ENCODE measurements around the gene HERC4.

HERC4 gene

DNA sequence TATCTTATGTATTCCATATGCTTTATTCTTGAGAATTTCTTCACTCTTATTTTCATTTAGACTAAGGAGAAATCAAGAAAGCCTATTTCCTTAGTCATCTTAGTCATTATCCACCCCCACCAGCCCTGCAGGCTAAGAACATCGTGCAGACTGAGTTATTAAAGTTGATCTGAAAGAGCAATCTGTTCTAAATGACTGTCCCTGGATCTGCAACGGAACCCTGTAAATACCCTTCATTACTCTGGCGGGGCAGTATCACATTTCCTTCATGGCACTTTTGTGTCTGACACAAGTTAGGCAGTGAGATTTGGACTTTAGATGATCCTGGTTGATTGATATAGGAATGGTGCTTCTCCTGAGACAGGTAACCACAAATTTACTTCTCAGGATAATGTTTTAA, 30.7 kb upstream of the HERC4 start:
- Mint-ChIP-seq H3K4me1 (no peaks in the 10 kb centered on the region), H3K4me3 (no peak overlapping the region), H3K27me3 (peaks cover 0 to 5% of the 10 kb centered on the region in 2 donors), H3K36me3 (no peaks in the 10 kb centered on the region), H3K27ac (no peak overlapping the region), H3K9me3 (no peaks in the 10 kb centered on the region)
- DNase-seq (no peak), ATAC-seq (replicated peaks) (no peak)

DNA sequence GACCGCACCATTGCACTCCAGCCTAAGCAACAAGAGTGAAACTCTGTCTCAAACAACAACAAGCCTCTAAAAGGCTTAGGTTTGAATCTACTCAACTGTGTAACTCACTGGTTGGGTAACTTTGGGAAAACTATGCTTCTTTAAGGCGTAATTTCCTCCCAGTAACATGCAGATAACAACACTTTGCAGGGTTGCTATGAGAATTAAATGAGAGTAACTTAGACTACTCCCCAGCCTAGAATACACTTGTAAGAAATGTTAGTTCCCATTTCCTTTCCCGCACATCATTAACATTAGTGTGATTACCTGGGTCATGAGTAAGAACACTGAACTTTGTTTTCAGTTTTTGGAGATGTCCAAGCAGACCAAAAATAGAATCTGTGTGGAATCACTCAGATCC, 28.8 kb upstream of the HERC4 start:
- no peaks in the 10 kb centered on the region for H3K36me3 Mint-ChIP-seq
- H3K4me1 Mint-ChIP-seq = no peaks in the 10 kb centered on the region
- H3K4me3 Mint-ChIP-seq = no peak overlapping the region
- no peak for ATAC-seq (replicated peaks)
- no peak for DNase-seq
- H3K27me3 Mint-ChIP-seq = no peaks in the 10 kb centered on the region
- H3K9me3 Mint-ChIP-seq = no peaks in the 10 kb centered on the region
- H3K27ac Mint-ChIP-seq = no peak overlapping the region

GRCh38 chr10:68103261-68103878, 28.3 kb upstream of the HERC4 start:
- no peak for DNase-seq
- Mint-ChIP-seq H3K4me3 (no peak overlapping the region), H3K27ac (no peak overlapping the region), H3K4me1 (no peaks in the 10 kb centered on the region), H3K36me3 (no peaks in the 10 kb centered on the region), H3K9me3 (no peaks in the 10 kb centered on the region), H3K27me3 (no peaks in the 10 kb centered on the region)
- ATAC-seq (replicated peaks) = no peak

GRCh38 chr10:68101066-68101465, 26.0 kb upstream of the HERC4 start:
- no peak overlapping the region for H3K27ac Mint-ChIP-seq
- no peaks in the 10 kb centered on the region for H3K27me3 Mint-ChIP-seq
- H3K9me3 Mint-ChIP-seq = no peaks in the 10 kb centered on the region
- ATAC-seq (replicated peaks) (no peak), DNase-seq (no peak)
- H3K4me1 Mint-ChIP-seq = no peaks in the 10 kb centered on the region
- H3K4me3 Mint-ChIP-seq = no peak overlapping the region
- H3K36me3 Mint-ChIP-seq = no peaks in the 10 kb centered on the region

DNA sequence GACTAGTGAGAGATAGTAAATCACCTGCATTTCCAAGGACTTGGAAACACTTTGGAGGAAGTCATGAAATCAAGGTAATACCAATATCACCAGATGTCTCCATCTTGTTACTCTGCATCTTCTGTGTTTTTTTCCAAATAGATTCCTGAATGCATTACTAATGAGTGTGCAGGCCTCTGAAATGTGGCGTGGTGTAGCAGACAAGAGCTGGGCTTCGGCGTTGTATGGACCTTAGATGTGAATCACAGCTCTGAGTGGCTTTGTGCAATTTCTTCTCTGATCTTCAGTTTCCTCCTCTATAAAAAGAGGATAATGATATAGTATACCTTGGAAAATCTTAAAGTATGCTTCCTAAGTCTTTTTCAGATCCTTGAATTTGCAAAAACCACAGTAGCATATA, 24.7 kb upstream of the HERC4 start:
- H3K4me1 Mint-ChIP-seq = no peaks in the 10 kb centered on the region
- no peaks in the 10 kb centered on the region for H3K27me3 Mint-ChIP-seq
- H3K27ac Mint-ChIP-seq = no peak overlapping the region
- H3K36me3 Mint-ChIP-seq = no peaks in the 10 kb centered on the region
- DNase-seq (no peak), ATAC-seq (replicated peaks) (no peak)
- no peaks in the 10 kb centered on the region for H3K9me3 Mint-ChIP-seq
- H3K4me3 Mint-ChIP-seq = no peak overlapping the region

GRCh38 chr10:68096913-68097516, 21.9 kb upstream of the HERC4 start:
- H3K27ac Mint-ChIP-seq = no peak overlapping the region
- no peaks in the 10 kb centered on the region for H3K27me3 Mint-ChIP-seq
- DNase-seq (no peak), ATAC-seq (replicated peaks) (no peak)
- no peaks in the 10 kb centered on the region for H3K9me3 Mint-ChIP-seq
- H3K4me1 Mint-ChIP-seq = no peaks in the 10 kb centered on the region
- no peaks in the 10 kb centered on the region for H3K36me3 Mint-ChIP-seq
- H3K4me3 Mint-ChIP-seq = no peak overlapping the region

GRCh38 chr10:68095153-68095552, 20.1 kb upstream of the HERC4 start:
- no peaks in the 10 kb centered on the region for H3K36me3 Mint-ChIP-seq
- no peak overlapping the region for H3K4me3 Mint-ChIP-seq
- no peak overlapping the region for H3K27ac Mint-ChIP-seq
- ATAC-seq (replicated peaks) = no peak
- no peaks in the 10 kb centered on the region for H3K27me3 Mint-ChIP-seq
- DNase-seq = no peak
- H3K4me1 Mint-ChIP-seq = no peaks in the 10 kb centered on the region
- no peaks in the 10 kb centered on the region for H3K9me3 Mint-ChIP-seq

- no peaks in the 10 kb centered on the region for H3K4me1 Mint-ChIP-seq
- H3K27ac Mint-ChIP-seq = no peak overlapping the region
- DNase-seq (no peak), ATAC-seq (replicated peaks) (no peak)
- peaks cover 4 to 6% of the 10 kb centered on the region in 2 donors for H3K27me3 Mint-ChIP-seq
- H3K36me3 Mint-ChIP-seq = no peaks in the 10 kb centered on the region
- no peak overlapping the region for H3K4me3 Mint-ChIP-seq
- H3K9me3 Mint-ChIP-seq = no peaks in the 10 kb centered on the region
These were observed 17.4 kb upstream of the HERC4 start for GRCh38 chr10:68092512-68092911.

GRCh38 chr10:68090586-68090985, 15.5 kb upstream of the HERC4 start:
- ATAC-seq (replicated peaks) = no peak
- no peaks in the 10 kb centered on the region for H3K9me3 Mint-ChIP-seq
- no peak for DNase-seq
- H3K4me3 Mint-ChIP-seq = no peak overlapping the region
- H3K4me1 Mint-ChIP-seq = no peaks in the 10 kb centered on the region
- no peak overlapping the region for H3K27ac Mint-ChIP-seq
- no peaks in the 10 kb centered on the region for H3K36me3 Mint-ChIP-seq
- H3K27me3 Mint-ChIP-seq = peaks cover 4 to 9% of the 10 kb centered on the region in 2 donors

- Mint-ChIP-seq H3K36me3 (no peaks in the 10 kb centered on the region), H3K4me1 (no peaks in the 10 kb centered on the region), H3K27me3 (peaks cover 4 to 9% of the 10 kb centered on the region in 2 donors), H3K9me3 (no peaks in the 10 kb centered on the region), H3K4me3 (no peak overlapping the region), H3K27ac (no peak overlapping the region)
- ATAC-seq (replicated peaks) = no peak
- no peak for DNase-seq
These were observed 13.7 kb upstream of the HERC4 start for GRCh38 chr10:68088740-68089139.

DNA sequence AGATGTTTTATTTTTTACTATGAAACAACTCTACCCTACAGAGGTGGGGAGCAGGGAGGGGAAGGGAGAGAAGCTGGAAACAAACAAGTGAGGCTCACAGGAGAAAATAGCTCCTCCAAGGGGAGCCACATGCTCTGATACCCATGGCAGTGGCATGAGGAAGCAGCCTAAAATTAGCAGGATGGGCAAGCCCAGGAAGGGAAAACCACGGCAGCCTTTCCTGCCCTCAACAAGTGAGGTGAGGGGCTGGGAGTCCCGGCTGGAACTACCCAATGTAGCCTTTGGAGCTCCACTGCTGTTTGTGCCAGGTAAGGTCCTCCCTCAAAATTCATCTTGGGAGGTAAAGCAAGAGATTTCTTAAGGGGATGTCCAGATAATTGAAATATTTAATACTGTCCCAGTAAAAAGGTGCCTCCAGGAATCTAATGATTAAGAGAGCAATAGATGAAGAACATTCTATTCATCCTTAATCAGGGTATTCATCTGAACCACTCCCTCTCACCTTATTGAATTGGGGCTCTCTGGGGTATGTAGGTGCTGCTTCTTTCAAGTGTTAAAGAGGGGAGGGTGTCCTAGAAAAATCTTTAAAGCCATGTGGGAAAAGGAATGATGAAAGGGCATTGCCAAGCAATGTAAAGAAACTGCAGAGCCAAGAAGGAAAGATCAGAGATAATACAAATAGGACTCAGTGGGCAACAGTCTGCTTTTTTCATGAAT, 12.8 kb upstream of the HERC4 start:
- no peaks in the 10 kb centered on the region for H3K4me1 Mint-ChIP-seq
- no peak for ATAC-seq (replicated peaks)
- no peaks in the 10 kb centered on the region for H3K36me3 Mint-ChIP-seq

GRCh38 chr10:68086910-68087684, 12.0 kb upstream of the HERC4 start:
- DNase-seq = no peak
- Mint-ChIP-seq H3K4me3 (no peak overlapping the region), H3K9me3 (no peaks in the 10 kb centered on the region), H3K27me3 (peaks cover 4 to 9% of the 10 kb centered on the region in 2 donors), H3K27ac (no peak overlapping the region), H3K36me3 (no peaks in the 10 kb centered on the region), H3K4me1 (no peaks in the 10 kb centered on the region)
- ATAC-seq (replicated peaks) = no peak

More for the DNA sequence above, 12.8 kb upstream of the HERC4 start:
- Mint-ChIP-seq H3K9me3 (no peaks in the 10 kb centered on the region), H3K27me3 (peaks cover 4 to 9% of the 10 kb centered on the region in 2 donors), H3K4me3 (no peak overlapping the region), H3K27ac (no peak overlapping the region)
- no peak for DNase-seq

- Mint-ChIP-seq H3K9me3 (no peaks in the 10 kb centered on the region), H3K36me3 (no peaks in the 10 kb centered on the region)
- no peak for ATAC-seq (replicated peaks)
These were observed 10.9 kb upstream of the HERC4 start for GRCh38 chr10:68086011-68086410.

DNA sequence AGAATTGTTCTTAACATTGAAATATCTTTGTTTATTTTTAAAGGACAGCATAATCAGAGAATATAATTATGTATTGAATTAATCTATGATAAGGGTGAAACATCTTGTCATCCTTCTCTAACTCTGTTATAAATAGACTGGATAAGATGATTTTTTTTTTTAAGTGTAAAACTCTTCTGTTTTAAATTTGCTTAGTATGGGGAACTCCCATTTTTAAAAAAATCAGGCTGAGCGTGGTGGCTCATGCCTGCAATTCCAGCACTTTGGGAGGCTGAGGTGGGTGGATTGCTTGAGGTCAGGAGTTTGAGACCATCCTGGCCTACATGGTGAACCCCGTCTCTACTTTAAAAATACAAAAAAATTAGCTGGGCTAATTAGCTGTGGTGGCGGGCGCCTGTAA, 9.4 kb upstream of the HERC4 start:
- Mint-ChIP-seq H3K9me3 (no peaks in the 10 kb centered on the region), H3K4me1 (no peaks in the 10 kb centered on the region), H3K27me3 (peaks cover 4 to 9% of the 10 kb centered on the region in 2 donors), H3K4me3 (no peak overlapping the region), H3K36me3 (no peaks in the 10 kb centered on the region), H3K27ac (no peak overlapping the region)
- DNase-seq (no peak), ATAC-seq (replicated peaks) (no peak)

More at GRCh38 chr10:68086011-68086410, 10.9 kb upstream of the HERC4 start:
- Mint-ChIP-seq H3K4me3 (no peak overlapping the region), H3K4me1 (no peaks in the 10 kb centered on the region), H3K27ac (no peak overlapping the region), H3K27me3 (peaks cover 4 to 9% of the 10 kb centered on the region in 2 donors)
- no peak for DNase-seq

All from stimulated activated naive B cell treated with anti-CD40 and anti-IgM and Interleukin-4, amounts not matched to agents 10 μg/mL and 1 μg/mL and 100 μg/mL, for 72 hours (primary cell).